HFF-Myc (cell line): ENCODE results near the gene REC114.

Source experiments
- DNase-seq: peaks from one replicate; pipeline ENCODE4 v3.0.0-alpha.2; 2011; ENCODE audit warnings: low read depth; ENCODE audit errors: extremely low read depth
- H3K4me3 ChIP-seq: replicated peaks from 2 replicates; pipeline ENCODE4 v1.5.1; 2011; ENCODE audit warnings: low read depth, mild to moderate bottlenecking, control low read depth, low read length
- TF ChIP-seq, protein P1 (sequence below): IDR thresholded peaks from 2 replicates; pipeline ENCODE4 v1.5.1; 2012; ENCODE audit warnings: mild to moderate bottlenecking, low read depth, low read length, control low read depth; ENCODE audit errors: missing control alignments

REC114 gene

DNA sequence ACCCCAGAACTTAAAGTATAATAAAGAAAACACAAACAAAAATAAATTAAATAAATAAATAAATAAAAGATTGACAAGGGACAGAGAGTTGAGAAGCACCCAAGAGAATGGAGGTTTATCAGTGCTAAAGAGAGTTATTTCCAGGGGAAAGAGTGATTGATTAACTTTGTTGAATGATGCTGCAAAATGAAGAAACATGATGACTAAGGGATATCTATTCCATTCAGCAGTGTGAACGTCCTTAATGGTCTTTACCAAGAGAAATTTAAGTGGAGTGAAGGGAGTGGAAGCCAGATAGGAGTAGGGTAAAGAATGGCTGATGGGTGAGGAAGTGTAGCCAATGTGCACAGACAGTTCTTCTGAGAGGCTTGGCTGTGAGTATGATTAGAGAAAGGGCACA, 11.1 kb downstream of the REC114 start:
- TF ChIP-seq, protein P1, sequence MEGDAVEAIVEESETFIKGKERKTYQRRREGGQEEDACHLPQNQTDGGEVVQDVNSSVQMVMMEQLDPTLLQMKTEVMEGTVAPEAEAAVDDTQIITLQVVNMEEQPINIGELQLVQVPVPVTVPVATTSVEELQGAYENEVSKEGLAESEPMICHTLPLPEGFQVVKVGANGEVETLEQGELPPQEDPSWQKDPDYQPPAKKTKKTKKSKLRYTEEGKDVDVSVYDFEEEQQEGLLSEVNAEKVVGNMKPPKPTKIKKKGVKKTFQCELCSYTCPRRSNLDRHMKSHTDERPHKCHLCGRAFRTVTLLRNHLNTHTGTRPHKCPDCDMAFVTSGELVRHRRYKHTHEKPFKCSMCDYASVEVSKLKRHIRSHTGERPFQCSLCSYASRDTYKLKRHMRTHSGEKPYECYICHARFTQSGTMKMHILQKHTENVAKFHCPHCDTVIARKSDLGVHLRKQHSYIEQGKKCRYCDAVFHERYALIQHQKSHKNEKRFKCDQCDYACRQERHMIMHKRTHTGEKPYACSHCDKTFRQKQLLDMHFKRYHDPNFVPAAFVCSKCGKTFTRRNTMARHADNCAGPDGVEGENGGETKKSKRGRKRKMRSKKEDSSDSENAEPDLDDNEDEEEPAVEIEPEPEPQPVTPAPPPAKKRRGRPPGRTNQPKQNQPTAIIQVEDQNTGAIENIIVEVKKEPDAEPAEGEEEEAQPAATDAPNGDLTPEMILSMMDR = no peak
- no peak for DNase-seq

DNA sequence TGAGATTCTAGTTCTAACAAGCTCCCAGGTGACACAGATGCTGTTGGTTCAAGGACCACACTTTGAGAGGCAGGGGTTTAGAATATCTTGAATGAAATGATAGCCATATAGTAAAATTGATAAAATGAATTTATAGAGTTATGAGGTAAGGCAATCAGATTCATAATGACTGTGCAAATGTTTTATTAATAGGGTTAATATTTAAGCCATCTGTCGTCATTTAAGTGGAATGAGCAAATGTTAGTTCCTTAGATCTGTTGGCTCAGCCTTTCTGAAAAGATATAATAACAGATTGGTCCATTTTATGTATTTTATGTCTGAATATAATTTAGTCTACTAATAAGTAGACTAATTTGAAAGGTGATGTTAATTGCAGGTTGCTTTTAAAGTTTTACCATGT, 12.9 kb downstream of the REC114 start:
- DNase-seq = no peak
- TF ChIP-seq, protein P1 = no peak
- no peak overlapping the region for H3K4me3 ChIP-seq

More for the DNA sequence above, 11.1 kb downstream of the REC114 start:
- no peak overlapping the region for H3K4me3 ChIP-seq

DNA sequence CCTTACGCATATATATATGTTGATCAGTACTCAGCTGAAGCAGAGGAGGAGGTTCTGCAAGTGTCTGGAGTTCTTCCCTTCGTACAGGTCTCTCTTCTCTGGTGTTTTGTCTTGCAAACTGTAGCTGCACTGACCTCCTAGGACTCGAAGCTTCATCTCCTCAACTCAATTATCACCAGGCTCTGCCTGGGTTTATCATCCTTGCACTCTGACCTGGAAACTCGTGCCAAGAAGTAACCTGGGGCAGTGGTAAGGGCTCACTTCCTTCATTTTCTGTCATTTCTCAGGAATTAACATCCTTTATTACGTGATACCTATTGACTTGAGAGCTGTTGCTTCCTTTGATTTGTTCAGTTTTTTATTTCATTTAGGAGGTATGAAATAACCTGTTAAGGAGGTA, 14.4 kb downstream of the REC114 start:
- TF ChIP-seq, protein P1 = no peak
- no peak for DNase-seq
- no peak overlapping the region for H3K4me3 ChIP-seq

DNA sequence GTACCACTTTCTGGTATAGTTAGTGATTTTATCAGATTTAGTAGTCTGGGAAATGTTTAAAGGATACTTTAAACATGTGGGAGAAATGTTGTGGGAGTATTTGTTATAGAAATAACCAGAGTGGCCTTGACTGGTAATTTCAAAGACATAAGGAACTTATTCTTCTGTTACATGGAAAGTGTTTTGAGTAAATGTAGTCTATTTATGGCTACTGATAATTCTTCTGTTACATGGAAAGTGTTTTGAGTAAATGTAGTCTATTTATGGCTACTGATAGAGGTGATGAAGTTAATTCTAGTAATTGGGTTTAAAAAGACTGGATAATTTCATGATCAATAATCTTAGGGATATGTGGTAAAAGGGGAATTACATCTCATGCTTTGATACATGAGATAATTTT, 17.7 kb downstream of the REC114 start:
- TF ChIP-seq, protein P1 = no peak
- no peak overlapping the region for H3K4me3 ChIP-seq
- no peak for DNase-seq

DNA sequence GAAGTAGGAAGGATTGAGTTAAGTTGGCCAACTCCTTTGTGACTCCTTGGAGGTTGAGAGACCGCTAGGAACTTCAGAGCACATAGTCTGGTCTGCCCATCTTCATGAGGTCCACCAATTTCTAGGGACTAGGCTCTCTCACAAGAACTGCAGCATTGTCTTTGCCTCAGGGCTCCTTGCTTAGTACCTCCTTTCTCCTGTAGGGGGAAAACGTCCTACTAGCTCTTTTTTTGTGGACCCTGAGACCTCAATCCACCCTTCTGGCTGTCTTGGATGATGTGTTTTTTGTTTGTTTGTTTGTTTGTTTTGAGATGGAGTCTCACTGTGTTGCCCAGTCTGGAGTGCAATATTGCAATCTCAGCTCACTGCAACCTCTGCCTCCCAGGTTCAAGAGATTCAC, 21.6 kb downstream of the REC114 start:
- TF ChIP-seq, protein P1 = peak; percentile 45

DNA sequence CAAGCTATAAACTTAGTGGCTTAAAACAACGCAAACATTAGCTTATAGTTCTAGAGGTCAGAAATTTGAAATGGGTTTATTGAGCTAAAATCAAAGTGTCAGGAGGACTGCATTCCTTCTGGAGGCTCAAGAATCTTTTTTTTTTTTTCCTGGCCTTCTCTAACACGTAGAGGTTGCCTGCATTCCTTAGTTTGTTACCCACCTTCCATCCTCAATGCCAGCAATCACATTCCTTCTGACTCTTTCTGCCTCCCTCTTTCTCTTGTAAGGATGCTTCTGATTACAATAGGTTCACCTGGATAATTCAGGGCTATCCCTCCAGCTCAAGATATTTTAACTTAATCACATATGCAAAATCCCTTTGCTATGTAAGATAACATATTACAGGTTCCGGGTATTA, 24.8 kb downstream of the REC114 start:
- no peak for DNase-seq
- TF ChIP-seq, protein P1 = no peak
- no peak overlapping the region for H3K4me3 ChIP-seq

More for the DNA sequence above, 21.6 kb downstream of the REC114 start:
- H3K4me3 ChIP-seq = no peak overlapping the region
- no peak for DNase-seq

DNA sequence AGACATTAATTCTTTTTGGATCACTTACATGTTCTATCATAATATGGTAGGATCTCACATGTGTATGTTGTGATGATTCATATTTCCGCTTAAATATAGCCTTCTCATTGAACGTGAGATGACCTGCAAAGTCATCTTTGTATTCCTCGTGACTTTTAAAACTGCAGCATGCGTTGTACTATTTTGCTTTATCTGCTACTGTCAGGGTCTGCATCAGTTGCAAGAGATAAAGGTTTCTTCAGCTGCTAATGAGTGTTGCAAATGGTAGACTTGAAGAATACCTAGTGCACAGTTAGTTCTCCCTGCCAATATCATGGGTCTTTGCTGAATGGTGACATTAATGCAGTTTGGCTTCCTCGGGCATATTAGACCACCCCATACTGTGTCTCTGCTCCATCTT, 31.8 kb downstream of the REC114 start:
- H3K4me3 ChIP-seq = no peak overlapping the region
- TF ChIP-seq, protein P1 = no peak
- no peak for DNase-seq
